ENCODE results near the gene IGLL5.
"Not testable (repeated sequence)": the region's sequence is repeated elsewhere in the genome, so short reads cannot be mapped to it uniquely, and the experiment has no call there.

IGLL5 gene

GRCh38 chr22:22916215-22916951 is 28.8 kb downstream of the IGLL5 start:
- DNase-seq, result no peak

- no peak for DNase-seq
These were observed 29.3 kb downstream of the IGLL5 start for GRCh38 chr22:22916952-22917290.

GRCh38 chr22:22917377-22917776 is 29.8 kb downstream of the IGLL5 start:
- no peak for DNase-seq

- DNase-seq, result no peak
These were observed 30.8 kb downstream of the IGLL5 start for GRCh38 chr22:22918297-22918965.

GRCh38 chr22:22919041-22919440 is 31.4 kb downstream of the IGLL5 start:
- DNase-seq, result no peak

- DNase-seq, result no peak
These were observed 32.6 kb downstream of the IGLL5 start for GRCh38 chr22:22920104-22920654.

- DNase-seq, result no peak
These were observed 33.4 kb downstream of the IGLL5 start for GRCh38 chr22:22920910-22921550.

- DNase-seq, result no peak
These were observed 34.0 kb downstream of the IGLL5 start for GRCh38 chr22:22921575-22921974.

- DNase-seq, result not testable (repeated sequence)
These were observed 34.7 kb downstream of the IGLL5 start for GRCh38 chr22:22922092-22922953.

GRCh38 chr22:22922954-22923319 is 35.3 kb downstream of the IGLL5 start:
- no peak for DNase-seq

- DNase-seq, result no peak
These were observed 35.8 kb downstream of the IGLL5 start for GRCh38 chr22:22923379-22923778.

- DNase-seq, result no peak
These were observed 36.3 kb downstream of the IGLL5 start for GRCh38 chr22:22923930-22924329.

- no peak for DNase-seq
These were observed 36.9 kb downstream of the IGLL5 start for GRCh38 chr22:22924369-22925145.

- DNase-seq, result no peak
These were observed 37.7 kb downstream of the IGLL5 start for GRCh38 chr22:22925146-22925804.

- DNase-seq, result no peak
These were observed 38.3 kb downstream of the IGLL5 start for GRCh38 chr22:22925805-22926369.

GRCh38 chr22:22926370-22927195 is 39.0 kb downstream of the IGLL5 start:
- DNase-seq, result no peak

GRCh38 chr22:22927196-22927887 is 39.7 kb downstream of the IGLL5 start:
- no peak for DNase-seq

- DNase-seq, result no peak
These were observed 40.5 kb downstream of the IGLL5 start for GRCh38 chr22:22927888-22928665.

Measured in CD4-positive, alpha-beta T cell treated with Interleukin-4 for 1 hour (primary cell).